ENCODE data around the gene OMD.

Gene OMD, protein sequence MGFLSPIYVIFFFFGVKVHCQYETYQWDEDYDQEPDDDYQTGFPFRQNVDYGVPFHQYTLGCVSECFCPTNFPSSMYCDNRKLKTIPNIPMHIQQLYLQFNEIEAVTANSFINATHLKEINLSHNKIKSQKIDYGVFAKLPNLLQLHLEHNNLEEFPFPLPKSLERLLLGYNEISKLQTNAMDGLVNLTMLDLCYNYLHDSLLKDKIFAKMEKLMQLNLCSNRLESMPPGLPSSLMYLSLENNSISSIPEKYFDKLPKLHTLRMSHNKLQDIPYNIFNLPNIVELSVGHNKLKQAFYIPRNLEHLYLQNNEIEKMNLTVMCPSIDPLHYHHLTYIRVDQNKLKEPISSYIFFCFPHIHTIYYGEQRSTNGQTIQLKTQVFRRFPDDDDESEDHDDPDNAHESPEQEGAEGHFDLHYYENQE

DNA sequence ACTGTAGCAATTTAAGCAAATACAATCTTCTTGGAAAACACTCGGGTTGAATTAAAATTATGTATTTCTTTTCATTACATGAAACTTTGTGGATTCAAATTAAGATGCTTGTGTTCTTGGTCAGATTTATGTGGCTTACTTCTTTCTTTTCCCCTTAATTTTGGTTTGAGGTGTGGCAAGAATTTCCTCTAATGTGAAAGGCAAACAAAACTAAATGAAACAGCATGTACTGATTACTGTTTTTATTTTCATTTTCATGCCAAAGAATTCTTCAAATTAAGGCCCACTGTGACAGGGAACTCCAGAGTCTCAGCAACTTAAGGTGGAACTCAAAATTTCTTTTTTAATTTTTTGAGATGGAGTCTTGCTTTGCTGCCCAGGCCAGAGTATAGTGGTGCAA is at the start of gene OMD:
Gene OMD (minus strand): TSS at position 132 of the 400 bp plus-strand sequence. CDS start 6,913 bp downstream, outside the sequence.
- DNase-seq (ENCODE audit: low read depth in 2 of 2), result no peak

DNA sequence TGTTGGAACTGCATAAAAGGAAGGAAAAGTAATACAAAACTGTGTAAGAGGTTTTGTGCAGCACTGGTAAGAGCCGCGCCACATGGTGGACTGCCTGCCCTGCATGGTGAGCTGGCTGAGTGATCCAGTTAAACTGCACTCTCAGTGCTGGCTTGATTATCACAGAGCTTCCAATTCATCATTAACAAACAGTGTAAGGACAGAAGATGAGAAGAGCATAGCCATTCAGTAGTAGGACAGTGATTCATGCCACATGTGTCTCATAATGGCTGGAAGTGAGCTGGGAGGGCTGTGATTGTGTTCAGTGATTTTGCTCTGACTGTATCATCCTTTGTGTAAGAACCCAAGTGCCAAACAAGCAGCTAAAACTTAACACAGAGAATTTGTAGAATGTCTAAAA is 43.9 kb upstream of the OMD start:
- no peak for DNase-seq (ENCODE audit: low read depth in 2 of 2)

DNA sequence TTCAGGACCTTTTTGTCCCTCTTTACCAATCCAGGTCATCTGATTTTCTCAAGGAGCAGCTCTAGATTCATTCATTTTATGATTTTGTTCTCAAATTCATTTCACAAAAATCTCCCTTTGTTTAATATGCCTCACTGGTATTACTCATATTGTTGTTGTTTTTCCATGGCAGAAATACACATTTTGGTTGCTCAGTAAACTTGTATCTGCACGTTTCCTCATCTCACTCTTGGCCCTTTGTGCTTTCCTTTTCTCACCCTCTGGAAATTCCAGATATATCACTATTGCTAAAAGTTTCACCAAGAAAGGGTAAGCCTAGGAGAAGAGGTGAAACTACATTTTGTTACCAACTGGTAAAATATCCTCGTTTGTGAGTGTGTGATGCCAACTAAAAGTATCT is 43.2 kb upstream of the OMD start:
- no peak for DNase-seq (ENCODE audit: low read depth in 2 of 2)

DNA sequence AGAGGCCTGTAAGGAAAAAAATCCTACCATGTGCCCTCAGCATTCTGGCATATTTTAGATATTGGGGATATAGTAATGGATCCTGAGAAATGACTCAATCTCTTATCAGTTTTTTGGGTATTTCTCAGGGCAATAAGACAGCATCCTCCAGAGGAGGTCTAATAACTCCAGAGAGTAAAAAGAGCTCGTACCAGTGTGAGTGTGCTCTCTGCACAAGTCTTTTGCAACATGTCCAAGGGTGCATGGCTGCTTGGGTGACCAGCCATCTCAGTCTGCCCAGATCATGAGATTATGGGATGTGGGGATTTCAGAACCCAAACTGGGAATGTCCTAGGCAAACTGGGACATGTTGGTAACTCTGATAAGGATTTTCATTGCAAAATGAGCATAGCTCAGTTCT is 42.8 kb upstream of the OMD start:
- no peak for DNase-seq (ENCODE audit: low read depth in 2 of 2)

DNA sequence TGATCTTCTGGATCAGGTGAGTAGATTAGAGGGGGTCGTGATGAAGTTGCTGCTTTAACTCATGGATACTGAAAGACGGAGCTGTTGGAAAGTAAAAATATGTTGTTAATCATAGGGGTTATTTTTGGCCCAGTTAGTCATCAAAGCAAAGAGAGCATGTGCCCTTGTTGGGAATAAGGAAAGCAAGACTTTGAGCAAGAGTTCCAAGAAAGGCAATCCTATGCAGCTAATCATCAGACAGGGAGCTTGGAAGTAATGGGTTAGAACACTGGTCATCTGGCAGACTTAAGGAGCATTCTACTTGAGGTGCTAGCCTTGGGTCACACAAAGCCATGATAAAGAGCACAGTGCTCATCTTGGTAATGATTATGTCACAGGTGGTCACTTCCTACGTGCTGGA is 39.7 kb upstream of the OMD start:
- no peak for DNase-seq (ENCODE audit: low read depth in 2 of 2)

DNA sequence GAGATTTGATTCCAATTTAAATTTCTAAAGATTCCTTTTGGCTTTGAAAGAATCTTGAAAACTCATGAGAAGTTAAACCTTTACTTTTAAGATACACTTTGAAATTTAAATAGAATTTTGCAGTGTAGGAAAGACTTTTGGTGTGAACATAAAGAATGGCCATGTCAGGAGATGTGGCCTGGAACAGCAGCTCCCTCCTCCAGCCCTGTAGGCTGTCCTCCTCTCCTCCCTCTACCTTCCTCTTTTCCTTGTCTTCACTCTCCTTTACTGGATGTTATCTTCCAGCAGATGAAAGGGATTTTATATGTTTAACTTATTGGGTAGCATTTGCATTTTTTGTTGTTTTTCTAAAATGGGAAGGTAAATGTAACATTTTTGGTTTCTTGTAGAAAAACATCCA is 39.1 kb upstream of the OMD start:
- DNase-seq (ENCODE audit: low read depth in 2 of 2), result no peak

DNA sequence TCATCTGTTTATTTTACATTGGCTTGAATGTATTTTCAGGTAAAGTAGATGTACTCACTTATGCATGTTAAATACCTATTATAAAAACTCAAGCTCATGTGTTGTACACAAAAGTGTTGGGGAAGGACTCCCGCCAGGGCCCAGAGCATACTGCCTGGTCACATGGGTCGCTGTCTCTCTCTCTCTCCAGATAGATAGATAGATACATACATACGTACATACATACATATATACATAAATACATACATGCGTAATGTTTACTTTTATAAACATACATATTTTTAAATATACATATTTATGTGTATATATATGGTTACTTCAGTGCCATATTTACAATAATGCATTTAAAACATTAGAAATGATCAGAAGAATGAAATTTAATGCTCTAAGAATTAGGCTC is 33.3 kb upstream of the OMD start:
- DNase-seq (ENCODE audit: low read depth in 2 of 2), result no peak

DNA sequence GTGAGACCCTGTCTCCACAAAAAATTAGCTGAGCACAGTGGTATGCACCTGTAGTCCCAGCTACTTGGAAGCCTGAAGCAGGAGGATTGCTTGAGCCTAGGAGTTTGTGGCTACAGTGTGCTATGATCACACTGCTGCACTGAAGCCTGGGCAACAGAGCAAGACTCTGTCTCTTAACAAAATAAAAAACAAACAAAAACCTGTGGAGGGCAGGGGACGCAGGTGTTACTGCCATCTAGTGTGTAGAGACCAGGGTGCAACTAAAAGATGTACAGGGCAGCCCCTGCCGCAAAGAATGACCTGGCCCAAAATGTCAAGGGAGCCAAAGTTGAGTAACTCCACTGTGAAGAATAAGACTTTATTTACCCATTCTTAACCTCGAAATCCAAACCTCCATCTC is 30.9 kb upstream of the OMD start:
- no peak for DNase-seq (ENCODE audit: low read depth in 2 of 2)

DNA sequence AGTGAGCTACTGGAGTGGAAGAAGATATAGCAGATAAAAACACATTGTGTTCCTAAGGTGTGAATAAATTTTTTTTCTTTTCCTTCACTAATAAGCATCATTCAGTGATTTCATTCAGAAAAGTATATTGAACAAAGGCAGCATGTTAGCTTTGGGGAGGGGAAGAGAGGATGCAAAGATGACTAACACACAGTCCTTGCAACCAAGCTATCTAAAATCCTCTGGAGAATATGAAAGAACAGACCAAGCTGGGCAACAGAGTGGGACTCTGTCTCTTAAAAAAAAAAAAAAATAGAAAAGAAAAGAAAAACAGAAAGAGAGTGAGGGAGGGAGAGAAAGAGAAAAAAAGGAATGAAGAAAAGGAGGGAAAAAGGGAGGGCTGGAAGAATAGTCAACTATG is 22.3 kb upstream of the OMD start:
- DNase-seq (ENCODE audit: low read depth in 2 of 2), result no peak

DNA sequence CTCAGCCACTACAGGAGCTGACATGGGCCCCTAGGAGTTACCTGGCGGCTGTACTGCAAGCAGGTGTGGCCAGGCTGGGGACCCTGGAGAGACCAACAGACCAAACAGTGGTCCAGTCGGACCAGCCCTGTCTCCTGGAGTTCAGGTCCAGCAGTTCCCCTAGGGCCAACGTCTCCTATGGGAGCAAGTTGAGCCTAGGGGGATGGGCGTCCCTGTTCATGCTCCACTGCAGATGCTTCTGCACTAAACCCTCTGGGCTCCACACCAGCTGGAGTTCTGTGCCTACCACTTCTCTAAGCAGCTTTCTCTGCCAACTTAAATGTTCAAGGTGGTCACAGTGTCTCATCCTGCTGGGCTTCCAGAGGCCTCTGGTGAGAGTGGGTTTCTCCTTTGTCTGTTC is 20.6 kb upstream of the OMD start:
- no peak for DNase-seq (ENCODE audit: low read depth in 2 of 2)

DNA sequence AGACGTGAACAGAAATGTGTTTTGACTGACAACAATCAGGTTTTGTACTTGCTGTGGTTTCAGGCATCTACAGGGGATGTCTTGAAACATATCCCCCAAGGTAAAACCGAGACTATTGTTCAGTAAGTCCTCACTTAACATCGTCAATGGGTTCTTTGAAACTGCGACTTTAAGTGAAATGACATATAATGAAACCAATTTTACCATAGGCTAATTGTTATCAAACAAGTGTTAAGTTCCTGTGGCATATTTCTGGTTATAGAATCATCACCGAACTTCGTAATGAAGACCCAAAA is 16.4 kb upstream of the OMD start:
- DNase-seq (ENCODE audit: low read depth in 2 of 2), result no peak

DNA sequence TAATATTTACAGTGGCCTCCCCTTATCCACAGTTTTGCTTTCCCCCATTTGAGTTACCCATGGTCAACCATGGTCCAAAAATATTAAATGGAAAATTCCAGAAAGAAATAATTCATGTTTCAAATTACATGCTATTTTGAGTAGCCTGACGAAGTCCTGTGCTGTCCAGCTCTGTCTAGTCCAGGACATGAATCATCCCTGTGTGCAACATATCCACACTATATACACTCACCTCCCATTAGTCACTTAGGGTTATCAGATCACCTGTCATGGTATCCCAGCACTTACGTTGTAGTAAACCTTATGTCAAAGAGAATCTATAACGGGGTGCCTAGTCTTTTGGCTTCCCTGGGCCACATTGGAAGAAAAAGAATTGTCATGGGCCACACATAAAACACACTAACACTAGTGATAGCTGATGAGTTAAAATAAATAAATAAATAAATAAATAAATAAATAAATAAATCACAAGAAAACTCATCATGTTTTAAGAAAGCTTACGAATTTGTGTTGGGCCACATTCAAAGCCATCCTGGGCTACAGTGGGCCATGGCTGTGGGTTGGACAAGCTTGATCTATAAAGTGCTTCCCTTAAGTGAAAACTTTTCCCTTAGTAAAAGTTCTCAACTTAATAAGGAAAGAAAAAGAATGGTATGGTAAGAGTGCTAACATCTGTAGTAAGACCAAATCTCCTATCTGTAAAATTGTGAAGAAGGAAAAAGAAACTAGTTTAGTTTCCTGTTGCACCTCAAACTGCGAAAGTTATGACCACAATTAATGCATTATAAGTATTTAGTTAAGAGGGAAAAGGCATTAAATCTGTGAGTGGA is 15.9 kb upstream of the OMD start:
- DNase-seq (ENCODE audit: low read depth in 2 of 2), result no peak

DNA sequence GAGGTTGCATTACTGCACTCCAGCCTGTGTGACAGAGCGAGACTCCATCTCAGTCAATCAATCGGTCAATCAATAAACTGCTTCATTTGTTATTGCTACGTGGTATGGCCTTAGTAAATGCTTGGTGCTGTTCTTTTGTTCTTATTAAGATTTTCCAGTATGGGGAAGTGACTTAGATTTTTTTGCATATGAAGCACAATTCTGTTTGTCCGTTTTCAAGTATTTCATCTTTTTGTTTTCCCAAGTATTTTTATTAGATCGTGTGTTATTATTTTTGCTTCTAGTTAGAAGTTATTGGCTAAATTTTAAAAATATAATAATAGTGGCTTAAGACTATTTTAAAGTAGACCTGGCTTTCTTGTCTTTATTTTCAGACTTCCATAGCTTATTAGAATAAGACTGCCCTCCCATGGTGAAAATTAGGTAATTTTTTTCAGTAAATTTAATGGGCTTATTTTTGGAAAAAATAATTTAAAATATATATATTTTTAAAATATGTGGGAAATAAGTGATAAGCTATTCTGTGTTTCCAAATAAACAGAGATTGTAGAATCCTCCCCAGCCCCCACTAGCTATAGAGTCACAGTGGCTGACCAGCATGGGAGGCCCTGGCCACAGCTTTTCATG is 14.7 kb upstream of the OMD start:
- no peak for DNase-seq (ENCODE audit: low read depth in 2 of 2)

DNA sequence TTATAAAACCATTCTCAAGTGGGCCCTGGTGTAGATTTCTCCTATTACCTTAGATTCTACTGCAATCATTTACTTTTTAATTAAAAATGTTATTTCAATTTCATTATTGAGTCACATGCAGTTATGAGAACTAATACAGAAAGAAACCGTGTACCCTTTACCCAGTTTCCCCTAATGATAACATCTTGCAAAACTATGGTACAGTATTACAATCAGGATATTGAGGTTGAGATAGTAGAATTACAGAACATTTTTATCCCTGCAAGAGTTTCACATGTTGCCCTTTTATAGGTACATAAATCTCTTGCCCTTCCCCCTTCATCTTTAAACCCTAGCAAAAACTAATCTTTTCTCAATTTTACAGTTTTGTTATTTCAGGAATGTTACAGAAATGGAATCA is 11.0 kb upstream of the OMD start:
- no peak for DNase-seq (ENCODE audit: low read depth in 2 of 2)

DNA sequence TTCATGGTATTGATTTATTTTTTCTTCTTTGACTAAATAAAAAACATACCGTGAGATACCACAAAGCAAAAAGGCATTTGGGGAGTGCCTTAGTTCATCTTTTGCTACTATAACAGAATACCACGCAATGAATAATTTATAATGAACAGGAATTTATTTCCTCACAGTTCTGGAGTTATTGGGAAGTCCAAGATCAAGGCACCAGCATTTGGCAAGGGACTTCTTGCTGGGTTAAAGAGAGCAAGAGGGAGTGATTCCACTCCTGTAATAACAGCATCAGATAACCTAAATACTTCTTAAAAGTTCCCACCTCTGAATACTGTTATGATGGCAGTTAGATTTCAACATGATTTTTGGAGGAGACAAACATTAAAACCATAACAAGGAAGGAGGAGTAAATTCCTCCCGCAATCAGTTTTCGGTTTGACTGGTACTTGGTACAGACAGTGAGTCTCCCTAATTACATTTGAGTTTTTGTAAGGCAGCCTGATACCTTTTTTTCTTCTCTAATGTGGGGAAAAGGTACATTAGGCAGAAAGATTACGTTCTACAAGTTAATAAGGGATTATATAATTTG is 8.8 kb upstream of the OMD start:
- no peak for DNase-seq (ENCODE audit: low read depth in 2 of 2)

DNA sequence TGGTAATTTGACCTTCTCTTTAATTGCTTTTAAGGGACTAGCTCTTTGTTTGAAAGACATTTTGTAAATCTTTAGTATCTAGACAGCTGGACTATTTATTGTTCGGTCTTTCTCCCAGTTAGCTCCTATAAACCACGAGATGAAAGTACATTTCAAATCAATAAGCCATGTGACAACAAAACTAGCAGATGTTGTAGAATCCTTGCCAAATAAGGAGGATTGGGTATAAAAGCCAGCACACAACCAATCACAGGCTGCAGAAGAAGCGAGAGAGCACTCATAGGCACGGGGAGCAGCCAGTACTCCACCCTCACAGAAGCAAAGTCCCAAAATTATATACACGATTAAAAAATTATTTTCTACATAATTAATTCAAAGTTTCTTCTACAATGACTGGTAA is 8.1 kb upstream of the OMD start:
- DNase-seq (ENCODE audit: low read depth in 2 of 2), result no peak

DNA sequence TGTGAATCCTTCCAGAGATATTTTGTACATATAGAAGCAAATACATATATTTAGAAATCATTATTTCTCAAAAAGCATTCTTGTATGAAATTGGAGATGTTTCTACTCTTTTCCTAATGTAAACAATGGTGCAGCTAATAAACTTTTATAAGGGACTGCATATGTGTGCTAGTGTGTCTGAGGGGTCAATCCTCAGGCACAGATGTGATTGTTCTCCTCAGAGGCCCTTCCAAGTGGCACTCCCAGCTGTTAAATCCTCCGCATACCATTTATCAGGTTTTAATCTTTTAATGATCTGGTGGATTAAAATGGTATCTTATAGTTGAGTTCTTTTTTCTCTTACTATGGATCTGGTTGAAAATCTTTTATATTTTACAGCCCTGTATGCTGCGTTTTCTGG is 5.6 kb upstream of the OMD start:
- DNase-seq (ENCODE audit: low read depth in 2 of 2), result no peak

DNA sequence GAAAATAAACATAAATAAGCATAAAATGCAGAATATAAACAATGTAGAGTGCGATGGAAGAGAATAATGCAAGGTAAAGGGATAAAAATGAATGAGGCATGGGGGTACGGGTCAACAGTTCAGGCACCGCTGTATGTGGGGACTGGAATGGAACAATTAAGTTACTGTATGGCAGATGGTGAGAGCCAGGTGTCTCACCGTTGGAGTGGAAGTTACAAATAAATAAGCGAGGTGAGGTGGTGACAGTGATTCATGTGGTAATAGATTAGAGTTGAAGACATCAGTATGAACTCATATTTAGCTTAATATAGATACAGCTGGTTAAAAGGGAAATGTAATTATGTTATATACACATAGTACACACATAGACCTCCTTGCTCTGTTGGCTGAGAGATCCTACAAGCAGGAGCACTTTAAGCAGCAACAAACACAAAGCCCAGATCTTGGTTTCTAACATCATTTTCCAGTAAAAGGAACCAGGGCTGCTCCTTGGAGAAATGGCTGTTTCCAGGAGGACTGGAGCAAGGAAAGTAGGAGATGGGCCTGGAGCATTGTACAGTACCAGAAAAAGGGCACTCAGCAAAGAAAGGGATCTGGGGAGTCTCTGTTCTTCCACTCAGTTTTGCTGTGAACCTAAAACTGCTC is 2.4 kb upstream of the OMD start:
- no peak for DNase-seq (ENCODE audit: low read depth in 2 of 2)

DNA sequence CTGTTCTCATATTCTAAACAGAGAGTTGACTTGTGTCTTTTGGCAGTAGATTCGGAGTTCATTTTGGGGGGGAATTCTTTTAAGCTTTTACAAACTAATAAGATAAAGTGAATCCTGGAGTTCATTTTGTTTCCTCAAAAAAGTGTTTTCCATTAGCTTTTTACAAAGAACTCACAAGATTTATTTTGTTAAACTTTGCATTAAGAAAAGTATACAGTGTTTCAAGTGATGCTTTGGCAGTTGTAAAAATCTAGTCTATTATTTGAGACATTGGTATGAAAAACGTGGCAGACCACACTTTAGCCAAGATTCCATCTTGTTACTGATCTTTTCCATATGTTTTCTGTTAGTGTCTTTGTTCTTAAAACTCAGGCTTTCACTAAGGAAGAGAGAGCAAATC is 1.2 kb upstream of the OMD start:
- DNase-seq (ENCODE audit: low read depth in 2 of 2), result no peak

DNA sequence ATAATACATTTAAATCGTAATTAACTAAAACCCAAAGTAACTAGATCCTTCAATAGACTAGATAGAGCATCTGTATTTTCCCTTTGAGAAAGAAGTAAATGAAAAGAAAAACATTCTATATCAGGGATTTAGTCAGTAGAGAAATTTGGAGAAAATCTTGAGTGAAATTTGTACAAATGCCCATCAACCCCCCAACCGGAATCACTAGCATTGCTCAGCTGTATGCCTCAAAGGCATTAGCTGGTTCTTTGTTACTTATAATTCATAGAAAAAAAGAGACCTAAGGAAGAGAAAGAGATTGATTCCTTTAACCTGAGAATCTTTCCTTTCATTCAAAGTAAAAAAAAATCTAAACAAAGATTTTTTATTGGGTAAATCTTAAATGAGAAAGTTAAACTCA is 659 bp downstream of the OMD start:
- no peak for DNase-seq (ENCODE audit: low read depth in 2 of 2)

DNA sequence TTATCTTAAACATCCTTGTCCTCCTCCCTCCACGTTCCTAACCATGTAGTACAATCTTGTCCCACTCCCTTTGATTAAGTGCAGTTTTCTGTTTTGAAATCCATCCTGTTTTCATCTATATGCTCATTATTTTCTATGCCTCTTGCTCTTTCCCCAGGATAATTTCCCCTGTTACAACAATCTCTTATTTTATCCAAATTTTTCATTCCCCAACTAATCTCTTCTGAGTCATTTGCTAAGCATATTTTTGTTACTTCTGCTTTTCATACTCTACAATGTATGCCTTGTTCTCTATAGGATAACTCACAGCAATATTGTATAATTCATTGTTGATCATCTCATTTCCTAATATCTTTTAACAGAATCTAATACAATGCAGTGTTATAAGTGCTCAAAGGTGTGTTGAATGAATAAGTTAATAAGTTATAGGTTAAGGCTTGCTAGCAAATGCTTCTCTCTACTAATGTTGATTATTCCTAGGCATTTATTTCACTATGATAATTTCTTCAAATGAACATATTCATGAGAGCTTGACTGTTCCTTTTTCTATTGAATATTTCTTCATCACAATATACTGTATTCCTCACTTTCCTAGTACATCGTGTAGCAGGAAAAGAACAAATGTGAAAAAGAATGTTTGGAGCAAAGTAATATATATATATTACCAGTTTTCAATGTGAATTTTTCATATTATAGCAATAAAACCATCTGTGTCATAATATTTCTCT is 1.5 kb downstream of the OMD start:
- no peak for DNase-seq (ENCODE audit: low read depth in 2 of 2)

Data from activated CD8-positive, alpha-beta memory T cell treated with anti-CD3 and anti-CD28 coated beads for 4 hours (primary cell).